ENCODE results near the gene CDK19. TPM values are rescaled to one million over a fixed set of nuclear protein-coding genes. Genes with fewer than 3 reads are reported as not detected.
"Not testable (repeated sequence)": the region's sequence is repeated elsewhere in the genome, so short reads cannot be mapped to it uniquely, and the experiment has no call there.

The CDK19 gene
- total RNA-seq, 4 donors from 2014 or later = 12.9 to 23.2 (median 13.2) TPM

DNA sequence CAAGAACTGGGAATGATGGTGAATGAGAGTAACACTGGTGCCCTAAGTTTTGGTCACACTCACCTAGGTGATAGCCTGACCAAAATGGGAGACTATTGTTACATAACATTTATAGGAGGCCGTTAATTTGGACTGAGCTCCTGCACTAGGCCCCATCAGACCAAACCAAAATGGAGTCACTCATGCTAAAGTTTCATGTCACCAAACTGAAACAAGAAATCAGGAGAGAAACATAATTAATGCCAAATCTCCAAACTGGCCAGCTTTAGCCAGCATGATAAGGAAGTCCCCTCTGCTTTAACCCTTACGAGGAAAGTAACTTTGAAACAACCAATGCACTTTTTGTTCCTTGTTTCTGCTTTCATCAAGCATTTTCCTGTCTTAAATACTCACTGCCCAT is 227.9 kb downstream of the CDK19 start:
- H3K9me3 ChIP-seq = no peaks in the 10 kb centered on the region
- WGBS, 2 donors (ENCODE audit: low coverage in 1 of 2) = 78 to 100% methylated on average over 2 of the region's 2 CpGs
- ATAC-seq = no peak
- H3K36me3 ChIP-seq = no peaks in the 10 kb centered on the region
- H3K27me3 ChIP-seq = no peaks in the 10 kb centered on the region
- H3K27ac ChIP-seq = no peak overlapping the region
- no peak for TF ChIP-seq POLR2AphosphoS5 (IDR thresholded peaks at IDR 0.05)
- no peak for TF ChIP-seq CTCF (IDR thresholded peaks at IDR 0.05)
- no peak for TF ChIP-seq POLR2A (IDR thresholded peaks at IDR 0.05)
- TF ChIP-seq EP300 (IDR thresholded peaks at IDR 0.05) = no peak
- H3K4me3 ChIP-seq = no peak overlapping the region
- peaks cover 0 to 3% (median 0%) of the 10 kb centered on the region in 3 donors for H3K4me1 ChIP-seq

GRCh38 chr6:110581679-110582078 is 233.6 kb downstream of the CDK19 start:
- Histone ChIP-seq H3K27ac (no peak overlapping the region), H3K9me3 (no peaks in the 10 kb centered on the region), H3K27me3 (no peaks in the 10 kb centered on the region), H3K4me1 (no peaks in the 10 kb centered on the region), H3K4me3 (no peak overlapping the region), H3K36me3 (no peaks in the 10 kb centered on the region)
- ATAC-seq = no peak
- no peak for TF ChIP-seq POLR2A (IDR thresholded peaks at IDR 0.05)
- TF ChIP-seq CTCF (IDR thresholded peaks at IDR 0.05) = no peak
- no peak for TF ChIP-seq EP300 (IDR thresholded peaks at IDR 0.05)
- no peak for TF ChIP-seq POLR2AphosphoS5 (IDR thresholded peaks at IDR 0.05)

DNA sequence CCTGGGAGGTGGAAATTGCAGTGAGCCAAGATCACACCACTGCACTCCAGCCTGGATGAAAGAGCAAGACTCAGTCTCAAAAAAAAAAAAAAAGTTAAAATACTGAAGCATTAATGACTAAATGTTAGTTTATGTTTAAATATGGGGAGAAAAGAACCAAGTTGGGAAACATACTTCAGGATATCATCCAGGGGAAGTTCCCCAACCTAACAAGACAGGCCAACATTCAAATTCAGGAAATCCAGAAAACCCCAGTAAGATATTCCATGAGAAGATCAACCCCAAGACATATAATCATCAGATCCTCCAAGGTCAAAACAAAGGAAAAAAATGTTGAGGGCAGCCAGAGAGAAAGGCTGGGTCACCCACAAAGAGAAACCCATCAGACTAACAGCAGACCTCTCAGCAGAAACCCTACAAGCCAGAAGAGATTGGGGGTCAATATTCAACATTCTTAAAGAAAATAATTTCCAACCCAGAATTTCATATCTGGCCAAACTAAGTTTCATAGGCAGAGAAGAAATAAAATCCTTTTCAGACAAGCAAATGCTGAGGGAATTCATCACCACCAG is 237.6 kb downstream of the CDK19 start:
- H3K27me3 ChIP-seq, H3K4me1 ChIP-seq, H3K9me3 ChIP-seq, ATAC-seq, H3K36me3 ChIP-seq, H3K27ac ChIP-seq, H3K4me3 ChIP-seq: not testable (repeated sequence)

DNA sequence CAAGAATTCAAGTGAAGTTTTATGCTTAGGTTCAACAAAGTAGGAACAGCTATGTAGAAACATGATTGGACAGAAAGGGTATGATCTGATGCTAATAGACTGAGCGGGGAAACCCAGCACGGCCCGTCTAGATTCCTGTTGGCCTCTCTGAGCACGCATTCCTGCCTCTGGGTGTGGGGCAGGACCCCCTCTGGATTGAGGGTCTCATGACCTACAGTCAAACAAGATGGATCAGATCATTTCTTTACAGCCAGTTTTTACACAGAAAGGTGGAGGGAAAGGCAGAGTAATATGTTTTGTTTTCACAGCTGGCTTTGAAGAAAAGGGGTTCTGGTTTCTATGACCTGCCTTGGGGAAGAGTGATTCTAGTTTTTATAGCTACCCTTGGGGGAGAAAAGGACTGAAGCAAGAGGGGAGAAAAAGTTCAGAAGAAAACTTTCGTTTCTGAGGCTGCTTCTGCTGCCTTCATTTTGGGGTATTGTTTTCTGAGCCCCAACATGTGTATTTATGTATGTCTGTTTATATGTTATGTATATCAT is 239.3 kb downstream of the CDK19 start:
- Histone ChIP-seq H3K27me3 (no peaks in the 10 kb centered on the region), H3K4me1 (no peaks in the 10 kb centered on the region), H3K4me3 (no peak overlapping the region), H3K9me3 (no peaks in the 10 kb centered on the region), H3K36me3 (no peaks in the 10 kb centered on the region), H3K27ac (no peak overlapping the region)
- no peak for TF ChIP-seq EP300 (IDR thresholded peaks at IDR 0.05)
- TF ChIP-seq CTCF (IDR thresholded peaks at IDR 0.05) = no peak
- TF ChIP-seq POLR2AphosphoS5 (IDR thresholded peaks at IDR 0.05) = no peak
- no peak for TF ChIP-seq POLR2A (IDR thresholded peaks at IDR 0.05)
- no peak for ATAC-seq
- WGBS, 2 donors (ENCODE audit: low coverage in 1 of 2) = 70 to 75% methylated on average over 1 to 5 of the region's 5 CpGs

GRCh38 chr6:110574817-110575216 is 240.5 kb downstream of the CDK19 start:
- no peak for ATAC-seq
- H3K27me3 ChIP-seq = no peaks in the 10 kb centered on the region
- H3K4me3 ChIP-seq = no peak overlapping the region
- H3K4me1 ChIP-seq = no peaks in the 10 kb centered on the region
- H3K9me3 ChIP-seq = no peaks in the 10 kb centered on the region
- H3K27ac ChIP-seq = no peak overlapping the region
- 81 to 83% methylated on average over 3 of the region's 3 CpGs for WGBS, 2 donors (ENCODE audit: low coverage in 1 of 2)
- TF ChIP-seq POLR2AphosphoS5 (IDR thresholded peaks at IDR 0.05) (no peak), CTCF (IDR thresholded peaks at IDR 0.05) (no peak), POLR2A (IDR thresholded peaks at IDR 0.05) (no peak), EP300 (IDR thresholded peaks at IDR 0.05) (no peak)
- H3K36me3 ChIP-seq = no peaks in the 10 kb centered on the region
